Tibial nerve (tissue), 4 donors: ENCODE results near the gene KRT9.

ENCODE experiments used
- CTCF ChIP-seq, 5 experiments: fragments of 200-600 bp in 3 of 5; fragments of 450-650 bp in 2 of 5; sonication (generic) in 3 of 5; IDR thresholded peaks; one replicate each; pipeline ENCODE4 v1.5.1; 2016 to 2019; ENCODE audit warnings: antibody characterized with exemption in 5 of 5, mild to moderate bottlenecking in 3 of 5, moderate library complexity in 2 of 5
- EP300 ChIP-seq, 2 donors: sonication (generic); formaldehyde crosslinking; IDR thresholded peaks; one replicate each; pipeline ENCODE4 v1.6.1; 2017; ENCODE audit warnings: antibody characterized with exemption in 2 of 2, mild to moderate bottlenecking in 1 of 2
- POLR2A ChIP-seq, 2 donors: fragments of 450-650 bp; IDR thresholded peaks; one replicate each; pipeline ENCODE4 v1.6.1; 2017; ENCODE audit warnings: antibody characterized with exemption in 2 of 2, mild to moderate bottlenecking in 2 of 2, moderate library complexity in 2 of 2

GRCh38 chr17:41556931-41557330, 14.9 kb downstream of the KRT9 start:
- TF ChIP-seq POLR2A (IDR thresholded peaks at IDR 0.05) (no peak), CTCF (IDR thresholded peaks at IDR 0.05) (no peak), EP300 (IDR thresholded peaks at IDR 0.05) (no peak)
